H1 (cell line): ENCODE data around the gene GABRE. TPM values are rescaled to one million over a fixed set of nuclear protein-coding genes. Genes with fewer than 3 reads are reported as not detected.

ENCODE experiments used
- CBX5 ChIP-seq: fragments of 300-800, 300-1000 bp; sonication (generic); IDR thresholded peaks from 2 replicates; pipeline ENCODE4 v1.7.1; 2016; ENCODE audit warnings: antibody characterized with exemption, low read length, low read depth
- CTBP2 ChIP-seq: IDR thresholded peaks from 2 replicates; pipeline ENCODE4 v1.7.0; 2011; ENCODE audit warnings: borderline replicate concordance, mild to moderate bottlenecking, moderate library complexity, mixed read lengths, low read length; ENCODE audit not compliant: insufficient read depth, insufficient read length
- KDM1A ChIP-seq: fragments of 200-600, 300-600 bp; sonication (generic); IDR thresholded peaks from 2 replicates; pipeline ENCODE4 v1.7.1; 2016; ENCODE audit warnings: mild to moderate bottlenecking, low read length, borderline replicate concordance
- RNF2 ChIP-seq: fragments of 200-900, 300-1000 bp; sonication (generic); IDR thresholded peaks from 2 replicates; pipeline ENCODE4 v1.7.1; 2016; ENCODE audit warnings: borderline replicate concordance, low read depth, mild to moderate bottlenecking, antibody characterized with exemption, low read length; ENCODE audit not compliant: poor library complexity, severe bottlenecking; ENCODE audit errors: missing control alignments
- SUZ12 ChIP-seq: fragments of 200-600 bp; sonication (generic); IDR thresholded peaks from 2 replicates; pipeline ENCODE4 v1.6.1; 2012; ENCODE audit warnings: mild to moderate bottlenecking, inconsistent platforms, low read length, moderate library complexity, mixed read lengths
- TCF12 ChIP-seq: IDR thresholded peaks from 2 replicates; pipeline ENCODE4 v1.6.1; 2011; ENCODE audit warnings: low read depth, mild to moderate bottlenecking, low read length
- polyA plus RNA-seq, 7 experiments: library from polyadenylated mRNA; depleted of rRNA in 3 of 7; stranded (reverse) in 5 of 7; unstranded in 2 of 7; fragments of >200 nt in 5 of 7; fragments of 200-250 nt in 2 of 7; gene quantifications; 1 replicate in 5 of 7; 2 replicates in 1 of 7; 4 replicates in 1 of 7; pipeline versions ENCODE4 v1.2.1 to v1.2.3, GENCODE V29; 2011 to 2013; ENCODE audit warnings: missing spikeins in 2 of 7, mixed read lengths in 2 of 7
- total RNA-seq: library from RNA; stranded (reverse); fragmentation: NEBNext Ultra II Directional; extraction: Animal tissue kit (Norgen Biotek cat#: 25700); gene quantifications from 2 replicates; pipeline ENCODE4 v1.2.1, GENCODE V29; 2021
- TF ChIP-seq, protein P1 (sequence below): IDR thresholded peaks from 2 replicates; pipeline ENCODE4 v1.6.1; 2011; ENCODE audit warnings: low read depth, mild to moderate bottlenecking, low read length; ENCODE audit not compliant: insufficient read depth

Gene GABRE
- total and polyA plus RNA-seq, 2 of the 8 experiments (the other 6 are each of a cell fraction or from before 2014, with no cell fraction given) = 5.5 to 7.0 TPM

DNA sequence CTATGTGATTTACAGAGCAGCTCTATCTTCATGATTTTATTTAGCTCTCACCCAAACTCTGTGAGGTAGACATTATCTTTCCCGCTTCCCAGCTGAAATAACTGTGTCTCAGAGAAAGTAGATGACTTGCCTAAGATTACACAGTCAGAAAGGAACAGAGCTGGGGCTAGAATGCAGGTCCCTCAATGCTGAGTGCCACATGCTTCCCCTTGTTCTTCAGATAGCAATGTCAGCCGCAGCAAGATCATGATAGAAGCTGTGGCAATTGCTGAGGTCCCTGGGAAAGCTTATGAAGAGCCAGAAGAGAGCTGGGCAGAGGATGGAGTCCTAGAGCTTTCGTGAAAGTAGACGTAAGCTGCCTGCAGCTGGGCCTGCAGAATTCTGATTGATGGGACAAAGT, 11.1 kb upstream of the GABRE start (continued):
- TF ChIP-seq CBX5 (no peak), SUZ12 (no peak), KDM1A (no peak), CTBP2 (no peak), RNF2 (no peak), TCF12 (no peak)
- TF ChIP-seq, protein P1, sequence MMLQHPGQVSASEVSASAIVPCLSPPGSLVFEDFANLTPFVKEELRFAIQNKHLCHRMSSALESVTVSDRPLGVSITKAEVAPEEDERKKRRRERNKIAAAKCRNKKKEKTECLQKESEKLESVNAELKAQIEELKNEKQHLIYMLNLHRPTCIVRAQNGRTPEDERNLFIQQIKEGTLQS = no peak
- TF ChIP-seq, all 59 proteins: peak for 0
